H9 (cell line): Measurements from ENCODE around the gene IMMP2L. TPM values are rescaled to one million over a fixed set of nuclear protein-coding genes. Genes with fewer than 3 reads are reported as not detected.

Experiments used
- DNase-seq: peaks from one replicate; pipeline ENCODE4 v3.0.0-alpha.2; 2017
- H2AFZ ChIP-seq: one replicate; pipeline ENCODE4 v1.6.1; 2013; ENCODE audit warnings: mild to moderate bottlenecking, low read length, control low read depth, moderate library complexity
- H2AK5ac ChIP-seq: 2 replicates; pipeline ENCODE4 v1.6.1; 2013; ENCODE audit warnings: low read length, control low read depth, mixed read lengths; ENCODE audit not compliant: insufficient read length
- H2BK120ac ChIP-seq: one replicate; pipeline ENCODE4 v1.6.1; 2013; ENCODE audit warnings: low read depth, mild to moderate bottlenecking, low read length, control low read depth, inconsistent platforms; ENCODE audit not compliant: poor library complexity, severe bottlenecking
- H2BK12ac ChIP-seq: 2 replicates; pipeline ENCODE4 v1.6.1; 2013; ENCODE audit warnings: low read length, control low read depth, mixed read lengths, low read depth; ENCODE audit not compliant: insufficient read length
- H2BK15ac ChIP-seq: 2 replicates; pipeline ENCODE4 v1.6.1; 2013; ENCODE audit warnings: low read depth, low read length, control low read depth
- H2BK20ac ChIP-seq: one replicate; pipeline ENCODE4 v1.6.1; 2013; ENCODE audit warnings: low read depth, mild to moderate bottlenecking, low read length, control low read depth, inconsistent platforms; ENCODE audit not compliant: poor library complexity, severe bottlenecking
- H2BK5ac ChIP-seq: 2 replicates; pipeline ENCODE4 v1.6.1; 2013; ENCODE audit warnings: low read length, control low read depth, mixed read lengths; ENCODE audit not compliant: insufficient read length
- H3K14ac ChIP-seq: 2 replicates; pipeline ENCODE4 v1.6.1; 2013; ENCODE audit warnings: low read length, control low read depth; ENCODE audit not compliant: insufficient read depth
- H3K18ac ChIP-seq: 2 replicates; pipeline ENCODE4 v1.6.1; 2013; ENCODE audit warnings: low read depth, mild to moderate bottlenecking, mixed read lengths, low read length, control low read depth; ENCODE audit not compliant: insufficient read length
- H3K23ac ChIP-seq: 2 replicates; pipeline ENCODE4 v1.6.1; 2013; ENCODE audit warnings: low read length, control low read depth, mixed read lengths, low read depth; ENCODE audit not compliant: insufficient read length
- H3K23me2 ChIP-seq: 2 replicates; pipeline ENCODE4 v1.6.1; 2013; ENCODE audit warnings: low read depth, mild to moderate bottlenecking, mixed read lengths, low read length, control low read depth; ENCODE audit not compliant: insufficient read length, poor library complexity, severe bottlenecking
- H3K27ac ChIP-seq: 2 replicates; pipeline ENCODE4 v1.5.1; 2013; ENCODE audit warnings: low read length, control low read depth, mixed read lengths, low read depth; ENCODE audit not compliant: insufficient read length
- H3K27me3 ChIP-seq: 2 replicates; pipeline ENCODE4 v1.6.1; 2013; ENCODE audit warnings: low read length, control low read depth, inconsistent platforms; ENCODE audit not compliant: insufficient read depth
- H3K4ac ChIP-seq: 2 replicates; pipeline ENCODE4 v1.6.1; 2013; ENCODE audit warnings: low read depth, mild to moderate bottlenecking, control low read depth, inconsistent platforms, low read length, moderate library complexity
- H3K4me1 ChIP-seq: 2 replicates; pipeline ENCODE4 v1.6.1; 2013; ENCODE audit warnings: low read length, control low read depth, inconsistent platforms; ENCODE audit not compliant: insufficient read depth
- H3K4me2 ChIP-seq: 2 replicates; pipeline ENCODE4 v1.6.1; 2013; ENCODE audit warnings: low read length, control low read depth, mixed read lengths; ENCODE audit not compliant: insufficient read length, insufficient read depth
- H3K56ac ChIP-seq: 2 replicates; pipeline ENCODE4 v1.6.1; 2013; ENCODE audit warnings: low read depth, mild to moderate bottlenecking, mixed read lengths, low read length, control low read depth; ENCODE audit not compliant: insufficient read length
- H3K79me1 ChIP-seq: 2 replicates; pipeline ENCODE4 v1.6.1; 2013; ENCODE audit warnings: low read depth, mild to moderate bottlenecking, moderate library complexity, low read length, control low read depth, inconsistent platforms; ENCODE audit not compliant: insufficient read depth, poor library complexity, severe bottlenecking
- H3K79me2 ChIP-seq: 2 replicates; pipeline ENCODE4 v1.6.1; 2013; ENCODE audit warnings: low read length, control low read depth, inconsistent platforms; ENCODE audit not compliant: insufficient read depth
- H3K9ac ChIP-seq: 2 replicates; pipeline ENCODE4 v1.6.1; 2013; ENCODE audit warnings: low read length, control low read depth, mixed read lengths; ENCODE audit not compliant: insufficient read length; ENCODE audit errors: extremely low read depth
- H3K9me3 ChIP-seq: one replicate; pipeline ENCODE4 v1.6.1; 2013; ENCODE audit warnings: low read depth, low read length, inconsistent platforms; ENCODE audit not compliant: control insufficient read depth
- H3T11ph ChIP-seq: one replicate; pipeline ENCODE4 v1.6.1; 2013; ENCODE audit warnings: mild to moderate bottlenecking, low read length, control low read depth, inconsistent platforms
- H4K20me1 ChIP-seq: one replicate; pipeline ENCODE4 v1.6.1; 2013; ENCODE audit not compliant: control insufficient read depth, insufficient read length, insufficient read depth
- H4K5ac ChIP-seq: 2 replicates; pipeline ENCODE4 v1.6.1; 2013; ENCODE audit warnings: low read depth, mild to moderate bottlenecking, mixed read lengths, low read length, control low read depth; ENCODE audit not compliant: insufficient read length
- H4K8ac ChIP-seq: replicated peaks from 2 replicates; pipeline ENCODE4 v1.6.1; 2013; ENCODE audit warnings: low read length, control low read depth, mixed read lengths, low read depth; ENCODE audit not compliant: insufficient read length
- H4K91ac ChIP-seq: 2 replicates; pipeline ENCODE4 v1.6.1; 2013; ENCODE audit warnings: low read depth, mild to moderate bottlenecking, moderate library complexity, mixed read lengths, low read length, control low read depth; ENCODE audit not compliant: insufficient read length
- H3K27ac Mint-ChIP-seq, 3 experiments: 2 replicates in 2 of 3; 3 replicates in 1 of 3; pipeline ENCODE4 v1.8.0; 2020 to 2021; ENCODE audit warnings: mixed read lengths in 3 of 3, mild to moderate bottlenecking in 1 of 3, moderate library complexity in 1 of 3
- H3K27me3 Mint-ChIP-seq: 2 replicates; pipeline ENCODE4 v1.8.0; 2021; ENCODE audit warnings: low read depth, mild to moderate bottlenecking, moderate library complexity, mixed read lengths
- H3K36me3 Mint-ChIP-seq, 3 experiments: 2 replicates in 2 of 3; 3 replicates in 1 of 3; pipeline ENCODE4 v1.8.0; 2020 to 2021; ENCODE audit warnings: low read depth in 3 of 3, mixed read lengths in 3 of 3; ENCODE audit not compliant: insufficient read depth in 1 of 3
- H3K4me1 Mint-ChIP-seq, 2 experiments: 2 replicates each; pipeline ENCODE4 v1.8.0; 2020; ENCODE audit warnings: mixed read lengths in 2 of 2
- H3K4me3 Mint-ChIP-seq, 2 experiments: 2 replicates in 1 of 2; 3 replicates in 1 of 2; pipeline ENCODE4 v1.8.0; 2020 to 2021; ENCODE audit warnings: mild to moderate bottlenecking in 2 of 2, mixed read lengths in 2 of 2, moderate library complexity in 1 of 2
- H3K9me3 Mint-ChIP-seq, 2 experiments: 2 replicates in 1 of 2; 3 replicates in 1 of 2; pipeline ENCODE4 v1.8.0; 2020; ENCODE audit warnings: mild to moderate bottlenecking in 2 of 2, mixed read lengths in 2 of 2, moderate library complexity in 1 of 2
- CTCF ChIP-seq: fragments of 200-600 bp; sonication (generic); conservative IDR thresholded peaks from 3 replicates; pipeline ENCODE4 v1.8.0; 2021; ENCODE audit warnings: antibody characterized with exemption, mild to moderate bottlenecking
- WGBS: extraction: QIAGEN DNeasy Blood & Tissue Kit; methylation state at CpG from one replicate; pipeline ENCODE4 v1.1.7; 2013; ENCODE audit warnings: missing lambda C conversion rate, low lambda C conversion rate, mixed read lengths; ENCODE audit not compliant: insufficient read length; ENCODE audit errors: extremely low coverage; 5-methylcytosine and 5-hydroxymethylcytosine counted together
- total RNA-seq: library from RNA; stranded (reverse); gene quantifications from 2 replicates; pipeline ENCODE4 v1.2.1, GENCODE V29; 2021

Gene IMMP2L
- total RNA-seq, 1 experiment from 2014 or later: 14.7 TPM

- no CpG with 5 or more reads among the region's 6 CpGs for WGBS
These were observed 837.5 kb downstream of the IMMP2L start for GRCh38 chr7:110724811-110725210.

More at GRCh38 chr7:110724811-110725210, 837.5 kb downstream of the IMMP2L start:
- Histone ChIP-seq H4K20me1 (no peaks in the 10 kb centered on the region), H3K4ac (no peak overlapping the region), H3K23ac (no peak overlapping the region), H3K4me2 (no peak overlapping the region), H3K27me3 (no peaks in the 10 kb centered on the region), H3K14ac (no peak overlapping the region), H4K5ac (no peak overlapping the region), H4K91ac (no peak overlapping the region), H4K8ac (no peak overlapping the region), H3K27ac (no peak overlapping the region), H3K4me1 (peaks cover 2% of the 10 kb centered on the region; the same call in 1 of the 2 replicates), H3K23me2 (no peaks in the 10 kb centered on the region), H3K79me2 (0 out of 2 replicates have a peak, but pooled peaks cover 2% of the 10 kb centered on the region), H3K9me3 (no peaks in the 10 kb centered on the region), H2BK120ac (no peak overlapping the region), H3K18ac (no peak overlapping the region), H2AFZ (no peak overlapping the region), H2BK15ac (no peak overlapping the region), H2BK5ac (no peak overlapping the region), H3K79me1 (no peaks in the 10 kb centered on the region), H2BK12ac (no peak overlapping the region), H2AK5ac (no peak overlapping the region), H3K56ac (no peak overlapping the region), H2BK20ac (no peak overlapping the region), H3T11ph (no peak overlapping the region), H3K9ac (no peak overlapping the region)
- Mint-ChIP-seq H3K4me1 (peaks cover 12 to 16% of the 10 kb centered on the region in 2 experiments), H3K4me3 (no peak overlapping the region), H3K9me3 (no peaks in the 10 kb centered on the region), H3K36me3 (peaks cover 0 to 4% (median 0%) of the 10 kb centered on the region in 3 experiments; a peak in 1 of 7 replicates), H3K27ac (no peak overlapping the region), H3K27me3 (no peaks in the 10 kb centered on the region)
- no peak for DNase-seq
- no peak for TF ChIP-seq CTCF
